Measurements from ENCODE around the gene ZNF431.
"Not testable (repeated sequence)": the region's sequence is repeated elsewhere in the genome, so short reads cannot be mapped to it uniquely, and the experiment has no call there.

Gene ZNF431

DNA sequence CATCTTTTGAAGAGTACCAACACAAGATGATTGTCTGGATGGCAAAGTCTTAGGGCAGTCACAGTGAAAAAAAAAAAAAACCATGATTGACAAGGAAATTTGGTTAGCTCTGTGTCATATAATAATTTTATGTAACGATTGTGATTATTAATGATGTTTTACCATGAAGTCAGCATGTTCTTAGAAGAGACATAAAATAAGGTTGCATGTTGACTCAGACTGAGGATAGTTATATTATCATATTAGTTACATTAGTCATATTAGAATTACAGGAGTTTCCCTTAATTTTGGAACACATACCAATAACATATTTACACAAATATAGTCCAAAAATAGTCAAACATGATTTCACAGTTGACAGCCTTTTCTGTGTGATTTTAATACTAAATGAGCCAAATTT, 5.7 kb downstream of the ZNF431 start:
- DNase-seq (ENCODE audit: low spot score), result no peak

GRCh38 chr19:21148681-21149080, 6.8 kb downstream of the ZNF431 start:
- no peak for DNase-seq (ENCODE audit: low spot score)

- no peak for DNase-seq (ENCODE audit: low spot score)
Measured at GRCh38 chr19:21149877-21150276, 8.0 kb downstream of the ZNF431 start.

DNA sequence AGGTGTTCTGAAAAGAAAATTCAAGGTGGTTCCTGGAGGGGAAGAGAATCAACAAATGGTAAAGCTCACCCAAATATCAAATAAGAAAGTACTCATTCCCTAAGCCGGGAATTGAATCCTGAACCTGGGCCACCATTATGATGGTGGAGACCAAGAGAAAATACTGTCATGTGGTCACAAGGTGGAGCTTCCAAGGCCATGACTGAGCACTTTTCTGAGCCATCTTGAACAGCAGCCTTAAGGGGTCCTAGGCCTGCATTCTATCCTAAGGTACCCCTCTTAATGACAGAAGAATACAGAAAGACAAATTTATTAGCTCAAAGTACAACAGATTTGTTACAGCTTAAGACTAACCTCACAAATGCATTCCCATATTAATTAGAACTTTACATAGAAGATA, 9.6 kb downstream of the ZNF431 start:
- DNase-seq (ENCODE audit: low spot score), result no peak

DNA sequence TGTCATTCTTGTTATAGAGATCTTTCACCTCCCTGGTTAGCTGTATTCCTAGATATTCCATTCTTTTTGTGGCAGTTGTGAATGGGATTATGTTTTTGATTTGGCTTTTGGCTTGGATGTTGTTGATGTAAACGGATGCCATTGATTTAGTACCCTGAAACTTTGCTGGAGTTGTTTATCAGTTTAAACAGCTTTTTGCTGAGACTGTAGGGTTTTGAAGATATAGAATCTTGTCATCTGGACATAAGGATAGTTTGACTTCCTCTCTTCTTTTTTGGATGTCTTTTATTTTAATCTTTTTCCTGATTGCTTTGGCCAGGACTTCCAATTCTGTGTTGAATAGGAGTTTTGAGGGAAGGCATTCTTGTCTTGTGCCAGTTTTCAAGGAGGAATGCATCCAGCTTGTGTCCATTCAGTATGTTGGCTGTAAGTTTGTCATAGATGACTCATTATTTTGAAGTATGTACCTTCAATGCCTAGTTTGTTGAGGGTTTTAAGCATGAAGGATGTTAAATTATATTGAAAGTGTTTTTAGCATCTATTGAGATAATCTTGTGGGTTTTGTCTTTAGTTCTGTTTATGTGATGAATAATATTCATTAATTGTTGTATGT, 16.8 kb downstream of the ZNF431 start:
- DNase-seq (ENCODE audit: low spot score), result no peak

GRCh38 chr19:21164541-21164940, 22.7 kb downstream of the ZNF431 start:
- no peak for DNase-seq (ENCODE audit: low spot score)

DNA sequence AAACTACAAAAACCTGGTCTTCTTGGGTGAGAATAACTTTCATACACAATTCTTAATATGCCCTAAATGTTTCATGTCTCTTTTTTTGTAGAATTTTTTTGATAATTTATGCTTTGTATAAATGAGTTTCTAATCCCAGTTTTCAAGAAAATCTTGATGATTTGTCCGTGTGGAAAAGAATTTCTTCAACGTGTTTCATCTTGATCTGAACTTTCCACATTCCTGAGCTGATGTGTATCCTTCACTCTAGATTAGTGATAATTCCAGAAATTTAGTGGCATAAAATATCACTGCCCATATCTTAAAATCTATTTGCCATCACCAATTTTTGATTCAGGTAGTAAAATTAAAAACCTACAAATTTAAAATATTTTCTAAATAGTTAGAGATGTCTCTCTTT, 24.6 kb downstream of the ZNF431 start:
- no peak for DNase-seq (ENCODE audit: low spot score)

DNA sequence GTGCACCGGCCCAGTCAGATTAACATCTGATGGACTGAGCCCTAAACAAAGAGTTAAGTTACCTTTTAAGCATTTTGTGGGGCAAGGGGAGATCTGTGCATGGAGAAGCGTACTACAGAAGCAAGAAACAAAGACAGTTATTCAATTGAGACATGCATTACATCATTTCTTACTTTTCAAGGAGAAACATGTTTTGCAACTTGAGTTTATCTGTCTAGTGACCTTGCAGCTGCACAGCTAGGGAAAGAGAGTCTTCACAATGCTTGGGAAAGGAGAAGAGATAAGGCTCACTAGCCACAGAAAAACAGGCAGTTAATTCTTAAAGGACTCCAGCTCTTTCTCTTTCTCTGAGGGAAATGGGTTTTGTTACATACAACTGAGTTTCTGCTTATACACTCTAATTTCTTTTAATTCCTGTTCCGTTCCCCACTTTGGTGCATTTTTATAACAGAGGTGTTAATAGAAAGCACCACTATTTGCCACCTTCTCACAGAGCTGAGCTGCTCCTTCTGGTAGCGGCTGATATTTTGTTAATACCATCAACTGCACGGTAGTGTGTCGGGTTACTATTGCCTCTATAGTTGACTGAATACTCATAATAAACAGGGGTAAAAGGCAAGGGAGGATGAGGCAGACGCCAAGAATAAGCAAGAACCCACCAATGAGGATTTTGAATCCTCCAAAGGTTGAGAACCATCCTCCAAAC, 55.9 kb downstream of the ZNF431 start:
- DNase-seq (ENCODE audit: low spot score), result no peak

- DNase-seq (ENCODE audit: low spot score), result peak; percentile 20
Measured at GRCh38 chr19:21202865-21203494, 61.1 kb downstream of the ZNF431 start.

DNA sequence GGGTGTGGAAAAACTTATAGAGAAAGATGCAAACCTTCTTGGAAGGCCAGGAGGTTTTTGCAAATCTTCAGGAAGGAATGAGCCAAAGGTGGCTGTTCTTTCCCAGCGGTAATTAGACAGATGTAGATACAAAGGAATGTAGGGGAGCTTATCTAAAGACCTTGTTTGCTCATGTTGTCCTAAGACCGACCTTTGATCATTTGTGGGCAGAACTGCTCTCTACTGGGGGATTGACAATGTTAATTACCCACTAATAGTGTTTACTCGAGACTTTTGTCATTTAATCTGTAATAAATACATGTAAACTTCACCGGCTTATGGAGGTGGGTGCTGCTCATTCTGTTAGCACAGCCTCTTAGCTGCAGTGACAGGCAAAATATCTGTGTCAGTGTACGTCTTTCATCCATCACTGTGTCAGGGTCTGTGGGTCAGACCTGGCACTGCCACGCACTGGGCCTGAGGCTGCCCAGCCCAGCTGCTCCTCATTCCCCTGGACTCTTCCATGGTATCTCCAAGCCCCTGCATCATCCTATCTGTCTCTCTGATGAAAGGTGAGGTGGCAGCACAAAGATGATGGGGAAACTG, 68.3 kb downstream of the ZNF431 start:
- no peak for DNase-seq (ENCODE audit: low spot score)

GRCh38 chr19:21221693-21222092, 79.9 kb downstream of the ZNF431 start:
- DNase-seq (ENCODE audit: low spot score), result no peak

DNA sequence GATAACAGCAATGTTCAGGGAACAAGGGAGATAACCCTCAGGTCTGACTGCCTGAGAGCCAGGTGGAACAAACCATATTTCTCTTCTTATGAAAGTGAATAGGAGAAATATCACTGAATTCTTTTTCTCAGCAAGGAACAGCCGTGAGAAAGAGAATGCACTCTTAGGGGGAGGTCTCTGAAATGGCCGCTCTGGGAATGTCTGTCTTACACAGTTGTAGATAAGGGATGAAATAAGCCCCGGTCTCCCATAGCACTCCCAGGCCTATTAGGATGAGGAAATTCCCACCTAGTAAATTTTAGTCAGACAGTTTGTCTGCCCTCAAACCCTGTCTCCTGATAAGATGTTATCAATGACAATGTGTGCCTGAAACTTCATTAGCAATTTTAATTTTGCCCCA, 88.1 kb downstream of the ZNF431 start:
- not testable (repeated sequence) for DNase-seq (ENCODE audit: low spot score)

DNA sequence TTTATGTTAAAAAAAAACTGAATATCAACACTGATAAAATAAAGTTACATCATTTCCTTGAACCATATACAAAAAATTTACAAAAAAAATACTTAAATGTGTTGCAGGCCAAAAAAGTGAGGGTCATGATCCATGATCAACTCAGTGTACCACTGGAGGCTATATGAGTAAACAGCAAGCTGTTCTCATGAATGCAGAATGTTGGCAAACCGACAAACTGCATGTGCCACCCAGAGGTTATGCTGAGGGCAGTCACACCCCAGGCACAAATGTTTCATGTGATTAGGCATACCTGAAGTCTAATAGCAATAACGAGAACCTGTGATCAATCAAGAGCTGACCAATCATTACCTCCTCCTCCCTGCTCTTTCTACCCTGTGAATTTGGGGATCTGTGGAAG, 91.9 kb downstream of the ZNF431 start:
- no peak for DNase-seq (ENCODE audit: low spot score)

DNA sequence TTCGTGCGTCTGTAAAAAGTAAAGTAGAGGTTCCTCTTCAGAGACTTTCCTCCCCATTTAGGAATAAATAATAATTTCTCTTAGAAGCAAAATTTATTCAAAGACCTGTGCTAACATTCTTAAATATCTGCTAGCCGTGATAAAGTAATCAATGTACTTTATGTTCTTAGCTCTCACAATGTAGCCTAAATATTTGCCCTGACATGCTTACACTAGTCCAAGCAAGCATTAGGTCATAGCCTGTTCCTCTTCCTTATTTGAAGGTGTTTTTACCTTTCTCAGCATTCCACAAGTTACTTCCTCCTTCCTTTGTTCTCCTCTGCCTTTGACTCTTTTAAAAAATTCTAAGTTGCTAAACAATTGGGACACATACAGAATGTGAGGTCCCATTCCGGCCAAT, 94.9 kb downstream of the ZNF431 start:
- DNase-seq (ENCODE audit: low spot score), result not testable (repeated sequence)

GRCh38 chr19:21238670-21239069, 96.8 kb downstream of the ZNF431 start:
- DNase-seq (ENCODE audit: low spot score), result no peak

All from AG08396 (cell line).